ENCODE measurements around the gene ALPL. TPM values are rescaled to one million over a fixed set of nuclear protein-coding genes. Genes with fewer than 3 reads are reported as not detected.

ALPL gene
- total and polyA plus RNA-seq, 4 donors = 3.3 to 93.1 (median 40.7) TPM

DNA sequence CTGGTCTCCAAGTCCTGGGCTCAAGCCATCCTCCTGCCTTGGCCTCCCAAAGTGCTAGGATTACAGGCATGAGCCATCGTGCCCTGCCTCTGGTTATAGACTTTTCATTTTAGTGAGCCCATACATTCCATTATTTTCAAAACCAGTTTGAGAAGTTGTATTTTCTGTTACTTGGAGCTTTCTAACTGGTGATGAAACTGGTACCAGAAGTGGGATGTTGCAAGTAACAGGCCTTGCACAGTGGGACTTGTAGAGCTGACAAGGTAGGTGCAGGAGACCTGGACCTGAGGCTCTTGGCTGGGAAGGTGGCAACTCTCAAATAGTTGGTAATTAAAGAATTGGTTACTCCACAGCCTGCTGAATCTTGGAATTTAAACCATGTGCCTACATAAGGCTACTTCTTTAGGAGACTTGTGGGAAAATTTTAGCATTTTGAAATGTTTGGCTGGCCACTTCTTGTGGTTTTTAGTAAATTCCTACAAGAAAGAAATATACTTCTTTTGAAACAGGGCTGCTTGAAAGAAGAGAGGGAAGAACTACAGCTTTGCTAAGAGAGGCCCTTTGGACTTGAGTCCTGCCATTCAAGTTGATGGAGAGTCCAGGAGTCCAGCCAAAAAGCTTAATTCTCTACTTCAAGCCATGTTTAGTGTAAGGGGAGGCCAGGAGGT lies 9.8 kb upstream of the ALPL start:
- TF ChIP-seq TAF1 (conservative IDR thresholded peaks at IDR 0.05) = no peak
- 95% methylated on average over 1 of the region's 1 CpG for WGBS
- no peak overlapping the region for H3K9ac ChIP-seq (ENCODE audit: low read depth in 1 of 2, low read length in 2 of 2)
- no peaks in the 10 kb centered on the region for H3K4me1 ChIP-seq (ENCODE audit: control insufficient read depth in 4 of 4, insufficient read depth in 4 of 4, low read length in 3 of 4)
- H3K36me3 ChIP-seq (ENCODE audit: control insufficient read depth in 4 of 4, insufficient read depth in 3 of 4, low read depth in 1 of 4, low read length in 3 of 4) = no peaks in the 10 kb centered on the region
- no peak overlapping the region for H3K4me3 ChIP-seq (ENCODE audit: low read depth in 1 of 3, low read length in 3 of 3)
- no peak overlapping the region for H3K27ac ChIP-seq (ENCODE audit: low read depth in 1 of 2, low read length in 2 of 2)
- H3K9me3 ChIP-seq (ENCODE audit: control insufficient read depth in 4 of 4, low read length in 3 of 4) = peaks cover 0 to 2% (median 0%) of the 10 kb centered on the region in 4 donors
- no peak for DNase-seq (ENCODE audit: low spot score)
- no peaks in the 10 kb centered on the region for H3K27me3 ChIP-seq (ENCODE audit: control insufficient read depth in 4 of 4, insufficient read depth in 4 of 4, low read length in 3 of 4)

- no peak overlapping the region for H3K4me3 ChIP-seq (ENCODE audit: low read depth in 1 of 3, low read length in 3 of 3)
- H3K36me3 ChIP-seq (ENCODE audit: control insufficient read depth in 4 of 4, insufficient read depth in 3 of 4, low read depth in 1 of 4, low read length in 3 of 4) = no peaks in the 10 kb centered on the region
- DNase-seq (ENCODE audit: low spot score) = no peak
- WGBS = 72% methylated on average over 7 of the region's 7 CpGs
- no peak overlapping the region for H3K9ac ChIP-seq (ENCODE audit: low read depth in 1 of 2, low read length in 2 of 2)
- H3K27me3 ChIP-seq (ENCODE audit: control insufficient read depth in 4 of 4, insufficient read depth in 4 of 4, low read length in 3 of 4) = peaks cover 0 to 3% (median 0%) of the 10 kb centered on the region in 4 donors
- no peak for TF ChIP-seq EGR1 (IDR thresholded peaks at IDR 0.05; ENCODE audit: low read depth in 2 of 2)
- TF ChIP-seq, protein P1, sequence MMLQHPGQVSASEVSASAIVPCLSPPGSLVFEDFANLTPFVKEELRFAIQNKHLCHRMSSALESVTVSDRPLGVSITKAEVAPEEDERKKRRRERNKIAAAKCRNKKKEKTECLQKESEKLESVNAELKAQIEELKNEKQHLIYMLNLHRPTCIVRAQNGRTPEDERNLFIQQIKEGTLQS (IDR thresholded peaks at IDR 0.05) = no peak
- no peak for TF ChIP-seq SP1 (IDR thresholded peaks at IDR 0.05)
- no peak for TF ChIP-seq HNF4A (conservative IDR thresholded peaks at IDR 0.05)
- TF ChIP-seq RXRA (IDR thresholded peaks at IDR 0.05) = no peak
- TF ChIP-seq ZBTB33 (IDR thresholded peaks at IDR 0.05) = no peak
- TF ChIP-seq FOXA2 (IDR thresholded peaks at IDR 0.05) = no peak
- no peak for TF ChIP-seq TAF1 (conservative IDR thresholded peaks at IDR 0.05)
- TF ChIP-seq MAX (IDR thresholded peaks at IDR 0.05) = no peak
- no peak for TF ChIP-seq RAD21 (IDR thresholded peaks at IDR 0.05)
- no peak for TF ChIP-seq FOXA1 (IDR thresholded peaks at IDR 0.05)
- TF ChIP-seq, protein P2, sequence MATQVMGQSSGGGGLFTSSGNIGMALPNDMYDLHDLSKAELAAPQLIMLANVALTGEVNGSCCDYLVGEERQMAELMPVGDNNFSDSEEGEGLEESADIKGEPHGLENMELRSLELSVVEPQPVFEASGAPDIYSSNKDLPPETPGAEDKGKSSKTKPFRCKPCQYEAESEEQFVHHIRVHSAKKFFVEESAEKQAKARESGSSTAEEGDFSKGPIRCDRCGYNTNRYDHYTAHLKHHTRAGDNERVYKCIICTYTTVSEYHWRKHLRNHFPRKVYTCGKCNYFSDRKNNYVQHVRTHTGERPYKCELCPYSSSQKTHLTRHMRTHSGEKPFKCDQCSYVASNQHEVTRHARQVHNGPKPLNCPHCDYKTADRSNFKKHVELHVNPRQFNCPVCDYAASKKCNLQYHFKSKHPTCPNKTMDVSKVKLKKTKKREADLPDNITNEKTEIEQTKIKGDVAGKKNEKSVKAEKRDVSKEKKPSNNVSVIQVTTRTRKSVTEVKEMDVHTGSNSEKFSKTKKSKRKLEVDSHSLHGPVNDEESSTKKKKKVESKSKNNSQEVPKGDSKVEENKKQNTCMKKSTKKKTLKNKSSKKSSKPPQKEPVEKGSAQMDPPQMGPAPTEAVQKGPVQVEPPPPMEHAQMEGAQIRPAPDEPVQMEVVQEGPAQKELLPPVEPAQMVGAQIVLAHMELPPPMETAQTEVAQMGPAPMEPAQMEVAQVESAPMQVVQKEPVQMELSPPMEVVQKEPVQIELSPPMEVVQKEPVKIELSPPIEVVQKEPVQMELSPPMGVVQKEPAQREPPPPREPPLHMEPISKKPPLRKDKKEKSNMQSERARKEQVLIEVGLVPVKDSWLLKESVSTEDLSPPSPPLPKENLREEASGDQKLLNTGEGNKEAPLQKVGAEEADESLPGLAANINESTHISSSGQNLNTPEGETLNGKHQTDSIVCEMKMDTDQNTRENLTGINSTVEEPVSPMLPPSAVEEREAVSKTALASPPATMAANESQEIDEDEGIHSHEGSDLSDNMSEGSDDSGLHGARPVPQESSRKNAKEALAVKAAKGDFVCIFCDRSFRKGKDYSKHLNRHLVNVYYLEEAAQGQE (IDR thresholded peaks at IDR 0.05) = no peak
- no peak for TF ChIP-seq CTCF (IDR thresholded peaks at IDR 0.05; ENCODE audit: low read depth, low read length, missing input control)
- TF ChIP-seq YY1 (IDR thresholded peaks at IDR 0.05) = no peak
- no peak for TF ChIP-seq JUND (IDR thresholded peaks at IDR 0.05)
- TF ChIP-seq HNF4G (IDR thresholded peaks at IDR 0.05) = no peak
- no peak for TF ChIP-seq GABPA (IDR thresholded peaks at IDR 0.05 in 1 of 2, conservative IDR thresholded peaks at IDR 0.05 in 1 of 2)
- TF ChIP-seq NR2F2 (IDR thresholded peaks at IDR 0.05) = no peak
- H3K27ac ChIP-seq (ENCODE audit: low read depth in 1 of 2, low read length in 2 of 2) = no peak overlapping the region
- peaks cover 0 to 2% (median 0%) of the 10 kb centered on the region in 4 donors for H3K9me3 ChIP-seq (ENCODE audit: control insufficient read depth in 4 of 4, low read length in 3 of 4)
- H3K4me1 ChIP-seq (ENCODE audit: control insufficient read depth in 4 of 4, insufficient read depth in 4 of 4, low read length in 3 of 4) = peaks cover 0 to 3% (median 1%) of the 10 kb centered on the region in 4 donors
These were observed 5.4 kb upstream of the ALPL start for GRCh38 chr1:21503706-21504377.

All from liver (tissue), 9 donors.